ENCODE measurements around the gene MCCD1.
"Not testable (repeated sequence)": the region's sequence is repeated elsewhere in the genome, so short reads cannot be mapped to it uniquely, and the experiment has no call there.

MCCD1 gene

DNA sequence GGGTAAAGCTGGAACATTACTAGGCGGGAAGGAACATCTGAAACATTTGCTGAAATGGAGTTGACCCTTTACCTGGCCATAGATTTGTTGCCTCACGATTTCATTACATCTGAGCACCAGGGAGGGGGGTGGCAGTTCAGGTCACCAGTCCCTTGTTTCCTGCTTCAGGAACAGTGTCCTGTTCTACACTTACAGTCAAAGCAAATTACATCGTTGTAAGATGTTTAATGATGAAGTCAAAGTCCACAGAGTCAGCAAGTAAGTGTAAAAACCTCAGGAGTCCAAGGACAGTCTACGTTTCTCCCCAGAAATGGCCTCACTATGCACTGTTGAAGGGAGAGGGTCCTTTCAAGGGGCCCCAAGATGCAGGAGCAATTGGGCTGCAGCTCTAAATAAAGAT is 39.7 kb upstream of the MCCD1 start:
- Histone ChIP-seq H3K27ac (ENCODE audit: low read depth, low read length) (no peak overlapping the region), H3K79me2 (ENCODE audit: insufficient read depth, low read length) (peaks cover 22% of the 10 kb centered on the region; the same call in 1 of the 2 replicates), H2AFZ (ENCODE audit: low read depth, low read length, severe bottlenecking) (no peak overlapping the region), H3K4me2 (ENCODE audit: low read depth, low read length, poor library complexity, severe bottlenecking) (no peak overlapping the region), H3F3A (ENCODE audit: insufficient read depth) (peaks cover 3% of the 10 kb centered on the region; the same call in 1 of the 2 replicates), H3K9me3 (ENCODE audit: insufficient read depth, low read length) (no peaks in the 10 kb centered on the region), H3K9ac (ENCODE audit: low read length) (no peak overlapping the region), H3K4me3 (ENCODE audit: insufficient read depth, low read length, poor library complexity, severe bottlenecking) (no peak overlapping the region), H3K9me2 (replicated peaks; ENCODE audit: insufficient read depth, low read length) (no peaks in the 10 kb centered on the region), H3K36me3 (ENCODE audit: low read length) (no peaks in the 10 kb centered on the region), H4K20me1 (ENCODE audit: low read depth, low read length) (0 out of 2 replicates have a peak, but pooled peaks cover 3% of the 10 kb centered on the region), H3K27me3 (ENCODE audit: low read length) (no peaks in the 10 kb centered on the region)
- TF ChIP-seq EZH2phosphoT487 (conservative IDR thresholded peaks at IDR 0.05; ENCODE audit: low read length) (no peak), CTCF (IDR thresholded peaks at IDR 0.05; ENCODE audit: insufficient read depth, low read length, poor library complexity, severe bottlenecking) (no peak)

GRCh38 chr6:31490115-31490873 is 38.5 kb upstream of the MCCD1 start:
- no peaks in the 10 kb centered on the region for H3K9me3 ChIP-seq (ENCODE audit: insufficient read depth, low read length)
- no peaks in the 10 kb centered on the region for H3K27me3 ChIP-seq (ENCODE audit: low read length)
- peaks cover 7% of the 10 kb centered on the region for H3F3A ChIP-seq (ENCODE audit: insufficient read depth)
- no peaks in the 10 kb centered on the region for H3K36me3 ChIP-seq (ENCODE audit: low read length)
- no peak overlapping the region for H3K9ac ChIP-seq (ENCODE audit: low read length)
- no peak overlapping the region for H3K4me3 ChIP-seq (ENCODE audit: insufficient read depth, low read length, poor library complexity, severe bottlenecking)
- 0 out of 2 replicates have a peak, but pooled peaks cover 2% of the 10 kb centered on the region for H4K20me1 ChIP-seq (ENCODE audit: low read depth, low read length)
- no peak for TF ChIP-seq CTCF (IDR thresholded peaks at IDR 0.05; ENCODE audit: insufficient read depth, low read length, poor library complexity, severe bottlenecking)
- TF ChIP-seq EZH2phosphoT487 (conservative IDR thresholded peaks at IDR 0.05; ENCODE audit: low read length) = no peak
- no peak overlapping the region for H3K4me2 ChIP-seq (ENCODE audit: low read depth, low read length, poor library complexity, severe bottlenecking)
- peaks cover 32% of the 10 kb centered on the region for H3K79me2 ChIP-seq (ENCODE audit: insufficient read depth, low read length)
- no peaks in the 10 kb centered on the region for H3K9me2 ChIP-seq (replicated peaks; ENCODE audit: insufficient read depth, low read length)
- H2AFZ ChIP-seq (ENCODE audit: low read depth, low read length, severe bottlenecking) = no peak overlapping the region
- H3K27ac ChIP-seq (ENCODE audit: low read depth, low read length) = no peak overlapping the region

DNA sequence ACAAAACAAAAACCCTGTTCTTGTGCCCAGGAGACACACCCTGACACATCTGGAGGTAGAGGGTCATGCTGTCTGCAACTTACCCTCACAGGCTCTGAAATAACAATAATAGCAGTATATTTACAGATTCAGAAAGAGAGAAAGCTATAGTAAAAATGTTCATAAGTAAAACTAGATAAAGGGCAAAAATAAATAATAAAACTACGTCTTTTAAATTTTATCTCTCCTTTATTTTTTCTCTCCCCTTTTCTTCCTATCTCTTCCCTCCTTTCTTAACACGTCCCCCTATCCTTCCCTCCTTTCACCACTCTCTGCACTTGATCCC is 35.2 kb upstream of the MCCD1 start:
- H3K79me2 ChIP-seq (ENCODE audit: insufficient read depth, low read length) = peaks cover 65% of the 10 kb centered on the region
- not testable (repeated sequence) for H3K27me3 ChIP-seq (ENCODE audit: low read length); H4K20me1 ChIP-seq (ENCODE audit: low read depth, low read length); H3K36me3 ChIP-seq (ENCODE audit: low read length); H3K9me2 ChIP-seq (replicated peaks; ENCODE audit: insufficient read depth, low read length); H3K9me3 ChIP-seq (ENCODE audit: insufficient read depth, low read length)
- H3F3A ChIP-seq (ENCODE audit: insufficient read depth) = peaks cover 28% of the 10 kb centered on the region
- peak overlapping the region; percentile 95 for H3K4me3 ChIP-seq (ENCODE audit: insufficient read depth, low read length, poor library complexity, severe bottlenecking)
- peak overlapping the region; percentile 94 for H3K4me2 ChIP-seq (ENCODE audit: low read depth, low read length, poor library complexity, severe bottlenecking)
- peak overlapping the region; percentile 72 for H3K9ac ChIP-seq (ENCODE audit: low read length)
- H2AFZ ChIP-seq (ENCODE audit: low read depth, low read length, severe bottlenecking) = peak overlapping the region; percentile 54
- H3K27ac ChIP-seq (ENCODE audit: low read depth, low read length) = peak overlapping the region; percentile 93

Measured in SU-DHL-6 (cell line).